Measurements from ENCODE around the gene CAP2. TPM values are rescaled to one million over a fixed set of nuclear protein-coding genes. Genes with fewer than 3 reads are reported as not detected.

CAP2 gene
- total and polyA plus RNA-seq, 12 donors, result 1.3 to 21.9 (median 11.9) TPM

GRCh38 chr6:17501442-17501841 is 108.0 kb downstream of the CAP2 start:
- DNase-seq, result no peak
- H3K4me3 ChIP-seq, result no peak overlapping the region
- intact Hi-C loops (cut with DNase I), result no loop called here
- H3K4me1 ChIP-seq (replicated peaks in 1 of 2), result no peaks in the 10 kb centered on the region
- TF ChIP-seq POLR2A (IDR thresholded peaks at IDR 0.05), result no peak
- TF ChIP-seq, protein P1, sequence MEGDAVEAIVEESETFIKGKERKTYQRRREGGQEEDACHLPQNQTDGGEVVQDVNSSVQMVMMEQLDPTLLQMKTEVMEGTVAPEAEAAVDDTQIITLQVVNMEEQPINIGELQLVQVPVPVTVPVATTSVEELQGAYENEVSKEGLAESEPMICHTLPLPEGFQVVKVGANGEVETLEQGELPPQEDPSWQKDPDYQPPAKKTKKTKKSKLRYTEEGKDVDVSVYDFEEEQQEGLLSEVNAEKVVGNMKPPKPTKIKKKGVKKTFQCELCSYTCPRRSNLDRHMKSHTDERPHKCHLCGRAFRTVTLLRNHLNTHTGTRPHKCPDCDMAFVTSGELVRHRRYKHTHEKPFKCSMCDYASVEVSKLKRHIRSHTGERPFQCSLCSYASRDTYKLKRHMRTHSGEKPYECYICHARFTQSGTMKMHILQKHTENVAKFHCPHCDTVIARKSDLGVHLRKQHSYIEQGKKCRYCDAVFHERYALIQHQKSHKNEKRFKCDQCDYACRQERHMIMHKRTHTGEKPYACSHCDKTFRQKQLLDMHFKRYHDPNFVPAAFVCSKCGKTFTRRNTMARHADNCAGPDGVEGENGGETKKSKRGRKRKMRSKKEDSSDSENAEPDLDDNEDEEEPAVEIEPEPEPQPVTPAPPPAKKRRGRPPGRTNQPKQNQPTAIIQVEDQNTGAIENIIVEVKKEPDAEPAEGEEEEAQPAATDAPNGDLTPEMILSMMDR (IDR thresholded peaks at IDR 0.05), result no peak
- no peaks in the 10 kb centered on the region for H3K27me3 ChIP-seq
- H3K9me3 ChIP-seq (replicated peaks in 1 of 3), result no peaks in the 10 kb centered on the region
- 86 to 91% (median 90%) methylated on average over 3 of the region's 3 CpGs for WGBS, 4 donors
- no peak overlapping the region for H3K27ac ChIP-seq
- H3K36me3 ChIP-seq (replicated peaks in 1 of 2), result no peaks in the 10 kb centered on the region

GRCh38 chr6:17501982-17502704 is 108.7 kb downstream of the CAP2 start:
- H3K27me3 ChIP-seq, result no peaks in the 10 kb centered on the region
- no peaks in the 10 kb centered on the region for H3K36me3 ChIP-seq (replicated peaks in 1 of 2)
- no peaks in the 10 kb centered on the region for H3K4me1 ChIP-seq (replicated peaks in 1 of 2)
- DNase-seq, result no peak
- no peak overlapping the region for H3K27ac ChIP-seq
- WGBS, 4 donors, result 85 to 87% (median 86%) methylated on average over 3 of the region's 3 CpGs
- intact Hi-C loops (cut with DNase I), result no loop called here
- no peak overlapping the region for H3K4me3 ChIP-seq
- TF ChIP-seq, protein P1 (IDR thresholded peaks at IDR 0.05), result no peak
- no peak for TF ChIP-seq POLR2A (IDR thresholded peaks at IDR 0.05)
- no peaks in the 10 kb centered on the region for H3K9me3 ChIP-seq (replicated peaks in 1 of 3)

DNA sequence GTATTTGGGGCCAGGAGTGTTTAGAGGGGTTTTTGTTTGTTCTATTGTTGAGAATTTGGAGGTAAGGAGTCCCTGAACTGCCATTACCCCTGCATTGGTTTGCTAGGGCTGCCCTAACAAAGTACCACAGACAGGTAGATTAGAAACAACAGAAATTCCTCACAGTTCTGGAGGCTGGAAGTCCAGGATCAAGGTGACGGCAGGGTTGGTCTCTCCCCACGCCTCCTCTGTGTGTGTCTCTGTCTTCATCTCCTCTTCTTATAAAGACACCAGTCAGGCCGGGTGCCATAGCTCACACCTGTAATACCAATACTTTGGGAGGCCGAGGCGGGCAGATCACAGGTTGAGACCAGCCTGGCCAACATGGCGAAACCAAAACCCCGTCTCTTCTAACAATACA is 109.7 kb downstream of the CAP2 start:
- H3K27ac ChIP-seq, result no peak overlapping the region
- WGBS, 4 donors, result 93 to 98% (median 95%) methylated on average over 6 to 7 of the region's 7 CpGs
- no peak for DNase-seq

GRCh38 chr6:17504005-17504404 is 110.6 kb downstream of the CAP2 start:
- Histone ChIP-seq H3K36me3 (replicated peaks in 1 of 2) (no peaks in the 10 kb centered on the region), H3K4me1 (replicated peaks in 1 of 2) (no peaks in the 10 kb centered on the region), H3K27me3 (no peaks in the 10 kb centered on the region), H3K27ac (no peak overlapping the region), H3K4me3 (no peak overlapping the region), H3K9me3 (replicated peaks in 1 of 3) (no peaks in the 10 kb centered on the region)
- 64 to 100% (median 79%) methylated on average over 1 of the region's 1 CpG for WGBS, 4 donors
- intact Hi-C loops (cut with DNase I), result no loop called here
- TF ChIP-seq POLR2A (IDR thresholded peaks at IDR 0.05), result no peak
- TF ChIP-seq, protein P1 (IDR thresholded peaks at IDR 0.05), result no peak
- DNase-seq, result no peak

More for the DNA sequence above, 109.7 kb downstream of the CAP2 start:
- intact Hi-C loops (cut with DNase I), result no loop called here
- H3K4me1 ChIP-seq (replicated peaks in 1 of 2), result no peaks in the 10 kb centered on the region
- no peak overlapping the region for H3K4me3 ChIP-seq
- H3K27me3 ChIP-seq, result no peaks in the 10 kb centered on the region
- no peaks in the 10 kb centered on the region for H3K9me3 ChIP-seq (replicated peaks in 1 of 3)
- TF ChIP-seq POLR2A (IDR thresholded peaks at IDR 0.05), result no peak
- TF ChIP-seq, protein P1 (IDR thresholded peaks at IDR 0.05), result no peak
- H3K36me3 ChIP-seq (replicated peaks in 1 of 2), result no peaks in the 10 kb centered on the region
